Cardiac fibroblast (primary cell): ENCODE measurements around the gene CDC26.

Experiments
- DNase-seq, 2 donors: peaks; one replicate each; pipeline versions ENCODE4 v3.0.0 to v3.0.0-alpha.2; 2010; ENCODE audit warnings: low read depth in 2 of 2
- H3K4me3 ChIP-seq, 2 donors: replicated peaks in 1 of 2; 1 replicate in 1 of 2; 2 replicates in 1 of 2; pipeline ENCODE4 v1.5.1; 2011; ENCODE audit warnings: low read depth in 2 of 2, low read length in 2 of 2, mild to moderate bottlenecking in 2 of 2, moderate library complexity in 1 of 2
- TF ChIP-seq, protein P1 (sequence below): IDR thresholded peaks from one replicate; pipeline ENCODE4 v1.5.1; 2011; ENCODE audit warnings: low read depth, mild to moderate bottlenecking, low read length, inconsistent platforms

Gene CDC26

DNA sequence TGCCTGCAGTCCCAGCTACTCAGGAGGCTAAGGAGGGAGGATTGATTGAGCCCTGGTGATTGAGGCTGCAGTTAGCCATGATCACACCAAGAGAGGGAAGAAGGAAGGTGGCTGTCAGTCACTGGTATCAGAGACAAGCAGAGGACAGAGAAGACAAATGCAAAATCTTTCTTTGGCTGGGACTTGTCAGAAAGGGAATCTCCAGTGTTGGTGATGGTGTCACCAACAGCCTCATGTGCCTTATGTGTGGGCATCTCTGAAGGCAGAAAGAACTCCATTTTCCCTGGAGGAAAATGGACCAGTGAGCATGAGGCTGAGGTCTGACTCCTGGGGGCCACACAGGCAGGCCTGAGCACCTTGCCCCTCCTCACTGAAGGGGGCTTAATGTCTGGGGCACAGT lies 39.9 kb upstream of the CDC26 start:
- DNase-seq = no peak
- no peak overlapping the region for H3K4me3 ChIP-seq
- TF ChIP-seq, protein P1, sequence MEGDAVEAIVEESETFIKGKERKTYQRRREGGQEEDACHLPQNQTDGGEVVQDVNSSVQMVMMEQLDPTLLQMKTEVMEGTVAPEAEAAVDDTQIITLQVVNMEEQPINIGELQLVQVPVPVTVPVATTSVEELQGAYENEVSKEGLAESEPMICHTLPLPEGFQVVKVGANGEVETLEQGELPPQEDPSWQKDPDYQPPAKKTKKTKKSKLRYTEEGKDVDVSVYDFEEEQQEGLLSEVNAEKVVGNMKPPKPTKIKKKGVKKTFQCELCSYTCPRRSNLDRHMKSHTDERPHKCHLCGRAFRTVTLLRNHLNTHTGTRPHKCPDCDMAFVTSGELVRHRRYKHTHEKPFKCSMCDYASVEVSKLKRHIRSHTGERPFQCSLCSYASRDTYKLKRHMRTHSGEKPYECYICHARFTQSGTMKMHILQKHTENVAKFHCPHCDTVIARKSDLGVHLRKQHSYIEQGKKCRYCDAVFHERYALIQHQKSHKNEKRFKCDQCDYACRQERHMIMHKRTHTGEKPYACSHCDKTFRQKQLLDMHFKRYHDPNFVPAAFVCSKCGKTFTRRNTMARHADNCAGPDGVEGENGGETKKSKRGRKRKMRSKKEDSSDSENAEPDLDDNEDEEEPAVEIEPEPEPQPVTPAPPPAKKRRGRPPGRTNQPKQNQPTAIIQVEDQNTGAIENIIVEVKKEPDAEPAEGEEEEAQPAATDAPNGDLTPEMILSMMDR = no peak

DNA sequence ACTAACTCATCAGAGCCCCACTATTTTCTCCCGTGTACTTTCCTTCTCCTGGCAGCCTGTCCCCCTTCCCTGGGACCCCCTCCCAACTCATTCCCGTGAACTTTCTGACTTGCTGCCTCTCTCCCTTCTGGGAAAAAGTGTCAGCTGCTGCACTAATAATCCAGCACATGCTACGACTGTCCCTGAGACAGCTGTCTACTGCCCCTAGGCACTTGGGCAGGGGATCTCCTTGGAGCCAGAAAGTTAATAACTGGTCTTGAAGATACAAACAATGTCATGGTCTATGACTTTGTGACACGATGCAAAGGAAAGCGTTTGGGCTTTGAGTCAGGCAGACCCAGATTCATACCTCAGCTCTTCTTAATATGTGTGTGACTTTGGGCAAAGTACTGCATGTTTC lies 37.9 kb upstream of the CDC26 start:
- no peak overlapping the region for H3K4me3 ChIP-seq
- DNase-seq = no peak
- TF ChIP-seq, protein P1 = no peak

DNA sequence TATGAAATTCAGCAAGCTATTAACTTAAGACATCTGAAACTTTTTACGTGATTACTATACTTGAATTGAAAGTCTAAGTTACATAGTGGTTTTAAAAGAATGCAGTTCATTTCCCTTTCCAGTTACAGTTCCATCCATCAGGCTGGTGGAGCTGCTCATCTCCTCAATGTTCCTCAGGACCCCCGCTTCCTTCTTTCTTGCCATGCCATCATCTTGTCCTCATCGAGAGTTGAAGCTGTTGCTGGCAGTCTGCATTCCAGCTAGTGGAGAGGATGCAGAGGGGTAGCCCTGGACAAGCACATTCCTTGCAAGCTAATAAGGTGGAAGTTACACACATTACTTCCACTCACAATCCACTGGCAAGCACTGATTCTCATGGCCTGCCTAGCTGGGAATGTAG lies 36.6 kb upstream of the CDC26 start:
- TF ChIP-seq, protein P1 = no peak
- no peak for DNase-seq

DNA sequence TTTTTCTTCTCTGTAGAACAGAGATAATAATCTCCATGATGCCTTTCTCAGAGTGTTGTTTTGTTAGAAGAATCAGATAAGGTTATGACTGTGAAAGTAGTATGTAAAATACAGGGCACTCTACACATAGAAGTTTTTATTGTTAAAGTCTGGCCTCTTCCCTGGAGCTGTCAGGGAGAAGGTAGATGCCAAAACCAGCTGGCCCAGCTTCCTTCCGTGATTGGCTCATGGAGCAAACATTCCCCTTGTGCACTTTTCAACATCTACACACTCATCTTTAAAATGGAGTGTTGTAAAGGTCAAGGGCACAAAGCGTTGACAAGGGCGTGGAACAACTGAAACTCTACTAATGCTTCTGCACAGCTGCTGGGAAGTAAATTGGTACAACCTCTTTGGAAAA lies 35.2 kb upstream of the CDC26 start:
- DNase-seq = peak in 1 of 2 donors; percentile 62
- TF ChIP-seq, protein P1 = no peak
- H3K4me3 ChIP-seq = no peak overlapping the region

More for the DNA sequence above, 36.6 kb upstream of the CDC26 start:
- H3K4me3 ChIP-seq = no peak overlapping the region

DNA sequence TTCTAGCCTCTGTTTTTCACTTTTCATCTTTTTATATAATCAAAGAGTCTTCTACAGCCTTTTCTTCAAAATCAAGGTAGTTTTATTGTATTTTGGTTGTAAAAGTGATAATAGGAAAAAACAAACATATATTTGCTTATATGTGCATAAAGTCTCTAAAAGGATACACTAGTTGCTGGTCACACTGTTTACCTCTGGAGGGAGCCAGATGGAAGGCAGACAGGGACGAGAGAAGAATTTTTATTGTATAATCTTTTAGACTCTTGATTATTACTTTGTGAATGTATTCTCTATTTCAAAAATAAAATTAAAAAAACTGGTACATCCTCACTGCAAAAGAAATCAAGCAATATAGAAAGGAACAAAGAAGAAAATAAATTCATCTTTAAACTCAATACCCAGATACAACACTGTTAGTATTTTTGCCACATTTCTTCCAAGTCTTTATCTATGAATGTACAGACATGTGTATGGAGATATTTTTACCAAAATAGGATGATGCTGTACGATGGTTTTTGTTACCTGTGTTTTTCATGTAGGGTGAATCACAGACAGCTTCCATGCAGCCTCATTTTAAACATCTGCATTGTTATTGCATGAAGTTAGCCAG lies 33.9 kb upstream of the CDC26 start:
- peak; percentile 65 to 72 for DNase-seq
- TF ChIP-seq, protein P1 = peak; percentile 70
- no peak overlapping the region for H3K4me3 ChIP-seq

DNA sequence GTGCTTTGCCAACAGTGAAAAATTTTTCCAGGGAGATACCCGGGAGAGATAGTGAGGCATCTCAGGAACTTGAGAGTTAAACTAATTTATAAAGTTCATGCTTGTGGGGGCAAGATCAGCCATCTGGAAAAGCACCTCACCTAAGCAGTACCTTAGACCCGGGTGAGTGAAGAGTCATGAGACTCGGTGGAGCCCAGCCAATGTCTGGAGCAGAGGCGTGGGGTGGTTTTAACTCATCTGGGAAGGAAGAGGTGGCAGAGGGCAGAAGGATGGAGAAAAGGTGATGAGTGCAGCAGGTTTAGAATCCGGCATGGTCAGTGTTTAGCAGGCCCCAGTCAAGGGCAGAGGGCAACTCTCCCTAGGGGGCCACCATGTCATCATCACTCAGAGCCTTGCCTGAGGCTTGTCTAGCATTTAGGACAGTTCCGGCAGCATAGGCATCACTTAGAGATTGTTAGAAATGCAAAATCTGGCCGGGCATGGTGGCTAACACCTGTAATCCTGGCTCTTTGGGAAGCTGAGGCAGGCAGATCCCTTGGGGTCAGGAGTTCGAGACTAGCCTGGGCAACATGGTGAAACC lies 32.1 kb upstream of the CDC26 start:
- no peak overlapping the region for H3K4me3 ChIP-seq
- no peak for DNase-seq
- TF ChIP-seq, protein P1 = no peak

DNA sequence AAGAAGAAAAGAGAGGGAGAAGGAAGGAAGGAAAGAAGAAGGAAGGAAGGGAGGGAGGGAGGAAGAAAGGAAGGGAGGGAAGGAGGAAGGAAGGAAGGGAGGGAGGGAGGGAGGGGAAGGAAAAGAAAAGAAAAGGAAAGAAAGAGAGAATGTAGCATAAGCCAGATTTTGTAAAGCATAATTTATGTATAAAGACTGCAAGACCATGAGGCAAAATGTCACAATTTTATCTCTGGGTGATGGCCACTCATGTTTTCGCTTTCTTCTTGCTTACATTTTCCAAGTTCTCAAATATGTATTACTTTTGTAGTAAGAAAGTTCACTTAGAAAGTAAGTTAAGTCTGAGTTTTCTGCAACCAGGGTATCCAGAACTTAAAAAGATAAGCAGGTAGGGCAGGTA lies 31.2 kb upstream of the CDC26 start:
- no peak for DNase-seq
- no peak overlapping the region for H3K4me3 ChIP-seq
- TF ChIP-seq, protein P1 = no peak
